ENCODE data around the gene TPCN1.

Gene TPCN1

DNA sequence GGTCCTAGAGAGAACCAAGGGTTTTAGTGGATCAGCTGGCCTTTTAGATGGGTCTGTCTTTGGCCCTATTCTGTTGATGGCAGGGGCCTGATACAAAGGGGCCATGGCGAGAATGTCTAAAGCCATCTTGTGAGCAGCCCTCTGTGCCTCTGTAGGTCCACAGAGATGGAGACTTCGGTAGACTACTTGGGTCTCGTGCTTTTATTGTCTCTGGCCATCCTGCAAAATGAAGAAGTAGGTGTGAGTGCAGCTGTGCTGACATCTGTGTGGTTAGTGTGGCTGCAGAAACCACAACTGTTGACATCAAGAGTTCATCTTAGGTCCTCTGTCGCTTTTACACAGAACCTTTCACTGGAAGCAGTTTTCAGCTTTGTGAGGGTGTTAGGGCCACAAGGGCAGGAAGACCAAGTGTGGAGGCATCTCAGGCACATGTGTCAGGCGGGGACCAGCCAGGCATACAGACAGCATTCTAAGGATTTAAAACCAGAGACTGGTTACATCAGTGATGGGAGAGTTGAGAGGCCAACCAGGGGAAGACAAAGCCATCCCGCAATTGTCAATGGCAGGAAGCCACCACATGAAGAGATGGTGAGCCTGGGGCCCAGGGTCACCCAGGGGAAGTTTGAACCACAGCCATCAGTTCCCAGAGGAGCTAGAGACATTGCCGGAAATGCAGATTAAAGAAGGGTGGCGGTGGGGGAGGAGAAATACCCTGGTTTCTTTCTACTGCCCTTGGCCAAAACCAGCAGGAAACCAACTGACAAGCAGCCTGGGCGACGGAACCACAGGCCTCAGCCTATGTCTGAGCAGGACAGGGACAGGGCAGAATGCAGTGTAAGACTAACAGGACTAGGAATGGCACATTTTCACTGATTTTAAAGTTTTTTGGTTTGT, 13.0 kb upstream of the TPCN1 start:
- H3K4me1 ChIP-seq (ENCODE audit: control insufficient read depth, insufficient read depth, low read length): peaks cover 11% of the 10 kb centered on the region
- peaks cover 3% of the 10 kb centered on the region; the same call in 1 of the 2 replicates for H3K9me3 ChIP-seq (ENCODE audit: control insufficient read depth, insufficient read depth, low read depth, low read length)
- no peak overlapping the region for H3K27ac ChIP-seq (ENCODE audit: low read depth, low read length)
- H3K27me3 ChIP-seq (ENCODE audit: control insufficient read depth, insufficient read depth, low read length): no peaks in the 10 kb centered on the region
- H3K4me3 ChIP-seq (ENCODE audit: low read depth, low read length): no peak overlapping the region
- H3K9ac ChIP-seq (ENCODE audit: low read length): no peak overlapping the region
- H3K36me3 ChIP-seq (ENCODE audit: control insufficient read depth, insufficient read depth, low read length): no peaks in the 10 kb centered on the region

GRCh38 chr12:113211160-113211559, 10.1 kb upstream of the TPCN1 start:
- no peaks in the 10 kb centered on the region for H3K27me3 ChIP-seq (ENCODE audit: control insufficient read depth, insufficient read depth, low read length)
- peaks cover 11% of the 10 kb centered on the region for H3K4me1 ChIP-seq (ENCODE audit: control insufficient read depth, insufficient read depth, low read length)
- H3K9ac ChIP-seq (ENCODE audit: low read length): no peak overlapping the region
- peaks cover 2% of the 10 kb centered on the region; the same call in 1 of the 2 replicates for H3K9me3 ChIP-seq (ENCODE audit: control insufficient read depth, insufficient read depth, low read depth, low read length)
- no peak overlapping the region for H3K27ac ChIP-seq (ENCODE audit: low read depth, low read length)
- no peaks in the 10 kb centered on the region for H3K36me3 ChIP-seq (ENCODE audit: control insufficient read depth, insufficient read depth, low read length)
- no peak overlapping the region for H3K4me3 ChIP-seq (ENCODE audit: low read depth, low read length)

GRCh38 chr12:113214895-113215400, 6.3 kb upstream of the TPCN1 start:
- H3K9ac ChIP-seq (ENCODE audit: low read length): no peak overlapping the region
- H3K36me3 ChIP-seq (ENCODE audit: control insufficient read depth, insufficient read depth, low read length): no peaks in the 10 kb centered on the region
- H3K9me3 ChIP-seq (ENCODE audit: control insufficient read depth, insufficient read depth, low read depth, low read length): no peaks in the 10 kb centered on the region
- H3K27me3 ChIP-seq (ENCODE audit: control insufficient read depth, insufficient read depth, low read length): no peaks in the 10 kb centered on the region
- no peak overlapping the region for H3K27ac ChIP-seq (ENCODE audit: low read depth, low read length)
- H3K4me3 ChIP-seq (ENCODE audit: low read depth, low read length): no peak overlapping the region
- no peaks in the 10 kb centered on the region for H3K4me1 ChIP-seq (ENCODE audit: control insufficient read depth, insufficient read depth, low read length)

- Histone ChIP-seq H3K9me3 (ENCODE audit: control insufficient read depth, insufficient read depth, low read depth, low read length) (no peaks in the 10 kb centered on the region), H3K36me3 (ENCODE audit: control insufficient read depth, insufficient read depth, low read length) (no peaks in the 10 kb centered on the region), H3K27me3 (ENCODE audit: control insufficient read depth, insufficient read depth, low read length) (no peaks in the 10 kb centered on the region), H3K4me3 (ENCODE audit: low read depth, low read length) (no peak overlapping the region), H3K27ac (ENCODE audit: low read depth, low read length) (no peak overlapping the region), H3K4me1 (ENCODE audit: control insufficient read depth, insufficient read depth, low read length) (no peaks in the 10 kb centered on the region), H3K9ac (ENCODE audit: low read length) (no peak overlapping the region)
Observed at GRCh38 chr12:113216027-113216426, 5.2 kb upstream of the TPCN1 start.

DNA sequence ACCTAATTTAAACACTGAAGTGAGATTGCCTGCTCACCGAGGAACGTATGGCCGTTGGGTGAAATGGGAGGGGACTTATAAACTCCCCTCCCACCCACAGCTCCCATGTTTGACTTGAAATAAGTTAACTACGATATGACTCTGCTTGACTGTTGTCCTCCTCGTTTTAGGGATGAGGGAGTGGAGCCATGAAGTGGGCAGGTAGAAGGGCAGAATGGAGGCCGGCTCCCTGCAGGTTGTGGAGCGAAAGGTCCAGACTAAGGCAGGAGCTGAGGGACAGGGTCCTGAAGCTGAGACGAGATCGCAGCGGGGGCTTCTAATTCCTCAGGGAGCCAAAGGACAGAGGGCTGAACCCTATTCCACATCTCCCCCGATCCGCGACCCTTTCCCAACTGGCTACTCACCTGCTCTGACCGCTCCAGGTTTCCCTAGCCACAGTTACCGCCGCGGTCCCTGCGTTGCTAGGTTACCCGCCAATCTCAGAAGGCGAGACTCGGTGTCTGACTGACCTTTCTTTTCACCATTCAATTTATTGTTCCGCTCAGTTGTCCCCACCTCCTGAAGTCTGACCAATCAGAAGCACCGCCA, 577 bp upstream of the TPCN1 start:
- H3K9ac ChIP-seq (ENCODE audit: low read length): no peak overlapping the region
- H3K36me3 ChIP-seq (ENCODE audit: control insufficient read depth, insufficient read depth, low read length): no peaks in the 10 kb centered on the region
- no peak overlapping the region for H3K27ac ChIP-seq (ENCODE audit: low read depth, low read length)
- no peaks in the 10 kb centered on the region for H3K27me3 ChIP-seq (ENCODE audit: control insufficient read depth, insufficient read depth, low read length)
- H3K4me3 ChIP-seq (ENCODE audit: low read depth, low read length): peak overlapping the region; percentile 68
- peaks cover 12% of the 10 kb centered on the region for H3K4me1 ChIP-seq (ENCODE audit: control insufficient read depth, insufficient read depth, low read length)
- no peaks in the 10 kb centered on the region for H3K9me3 ChIP-seq (ENCODE audit: control insufficient read depth, insufficient read depth, low read depth, low read length)

- Histone ChIP-seq H3K36me3 (ENCODE audit: control insufficient read depth, insufficient read depth, low read length) (peaks cover 6% of the 10 kb centered on the region; the same call in 1 of the 2 replicates), H3K9ac (ENCODE audit: low read length) (peak overlapping the region; percentile 76), H3K4me1 (ENCODE audit: control insufficient read depth, insufficient read depth, low read length) (peaks cover 12% of the 10 kb centered on the region), H3K9me3 (ENCODE audit: control insufficient read depth, insufficient read depth, low read depth, low read length) (no peaks in the 10 kb centered on the region), H3K27me3 (ENCODE audit: control insufficient read depth, insufficient read depth, low read length) (no peaks in the 10 kb centered on the region), H3K27ac (ENCODE audit: low read depth, low read length) (0 out of 2 replicates have a peak overlapping the region, but pooled peaks have one; percentile 24), H3K4me3 (ENCODE audit: low read depth, low read length) (peak overlapping the region; percentile 80)
Observed at GRCh38 chr12:113221997-113222729, 899 bp downstream of the TPCN1 start.

- Histone ChIP-seq H3K9ac (ENCODE audit: low read length) (no peak overlapping the region), H3K4me1 (ENCODE audit: control insufficient read depth, insufficient read depth, low read length) (peaks cover 12% of the 10 kb centered on the region), H3K36me3 (ENCODE audit: control insufficient read depth, insufficient read depth, low read length) (peaks cover 13% of the 10 kb centered on the region), H3K4me3 (ENCODE audit: low read depth, low read length) (peak overlapping the region; percentile 80; the same call in 1 of the 2 replicates), H3K27me3 (ENCODE audit: control insufficient read depth, insufficient read depth, low read length) (no peaks in the 10 kb centered on the region), H3K9me3 (ENCODE audit: control insufficient read depth, insufficient read depth, low read depth, low read length) (no peaks in the 10 kb centered on the region), H3K27ac (ENCODE audit: low read depth, low read length) (no peak overlapping the region)
Observed at GRCh38 chr12:113222730-113223531, 1.7 kb downstream of the TPCN1 start.

DNA sequence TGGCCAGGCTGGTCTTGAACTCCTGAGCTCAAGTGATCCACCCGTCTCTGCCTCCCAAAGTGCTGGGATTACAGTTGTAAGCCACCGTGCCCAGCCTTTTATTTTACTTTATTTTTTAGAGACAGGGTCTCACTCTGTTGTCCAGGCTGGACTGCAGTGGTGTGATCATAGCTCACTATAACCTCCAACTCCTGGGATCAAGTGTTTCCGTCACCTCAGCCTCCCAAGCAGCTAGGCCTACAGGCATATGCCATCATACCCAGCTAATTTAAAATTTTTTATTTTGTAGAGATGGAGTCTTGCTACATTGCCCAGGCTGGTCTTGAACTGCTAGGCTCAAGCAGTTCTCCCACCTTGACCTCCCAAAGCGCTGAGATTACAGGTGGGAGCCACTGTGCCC, 3.7 kb downstream of the TPCN1 start:
- H3K4me1 ChIP-seq (ENCODE audit: control insufficient read depth, insufficient read depth, low read length): peaks cover 12% of the 10 kb centered on the region
- H3K27me3 ChIP-seq (ENCODE audit: control insufficient read depth, insufficient read depth, low read length): no peaks in the 10 kb centered on the region
- no peak overlapping the region for H3K27ac ChIP-seq (ENCODE audit: low read depth, low read length)
- no peaks in the 10 kb centered on the region for H3K9me3 ChIP-seq (ENCODE audit: control insufficient read depth, insufficient read depth, low read depth, low read length)
- no peak overlapping the region for H3K9ac ChIP-seq (ENCODE audit: low read length)
- no peak overlapping the region for H3K4me3 ChIP-seq (ENCODE audit: low read depth, low read length)
- peaks cover 16% of the 10 kb centered on the region for H3K36me3 ChIP-seq (ENCODE audit: control insufficient read depth, insufficient read depth, low read length)

DNA sequence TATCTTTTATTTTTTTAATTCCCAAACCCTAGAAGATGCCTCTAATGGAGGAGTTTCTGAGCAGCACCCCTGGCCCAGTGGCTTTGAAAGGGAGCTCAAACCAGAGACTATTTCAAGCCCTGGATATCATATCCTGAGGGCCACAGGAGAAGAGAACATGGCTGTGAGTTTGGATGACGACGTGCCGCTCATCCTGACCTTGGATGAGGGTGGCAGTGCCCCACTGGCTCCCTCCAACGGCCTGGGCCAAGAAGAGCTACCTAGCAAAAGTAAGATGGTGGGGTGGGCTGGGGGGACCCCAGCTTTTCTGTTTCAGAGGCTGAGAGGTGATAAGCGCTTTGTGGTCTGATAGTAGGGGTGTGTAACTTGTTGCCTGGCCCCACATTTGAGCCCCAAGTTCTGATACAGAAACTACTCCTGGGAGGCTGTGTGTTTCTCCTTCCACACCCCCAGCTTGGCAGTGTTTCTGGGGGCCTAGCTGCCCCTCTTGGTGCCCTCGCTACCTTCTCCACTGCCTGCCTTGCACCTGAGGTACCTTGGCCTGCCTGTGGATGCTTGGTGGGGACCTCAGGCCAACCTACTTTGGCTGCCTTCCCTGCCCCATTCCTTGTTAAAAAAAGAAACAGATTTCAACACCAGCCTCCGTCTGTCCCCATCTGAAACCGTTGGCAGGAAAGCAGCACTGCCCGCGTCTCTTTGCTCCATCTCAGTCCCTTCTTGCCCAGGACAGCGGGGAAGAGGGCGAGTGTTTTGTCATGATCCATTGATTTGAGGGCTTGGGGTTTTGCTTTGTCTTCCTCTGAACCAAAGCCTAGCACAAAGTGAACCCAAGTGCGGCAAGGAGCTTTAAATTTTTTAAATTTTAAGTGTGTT, 5.7 kb downstream of the TPCN1 start:
- Histone ChIP-seq H3K36me3 (ENCODE audit: control insufficient read depth, insufficient read depth, low read length) (peaks cover 28% of the 10 kb centered on the region), H3K27ac (ENCODE audit: low read depth, low read length) (0 out of 2 replicates have a peak overlapping the region, but pooled peaks have one; percentile 13), H3K4me3 (ENCODE audit: low read depth, low read length) (no peak overlapping the region), H3K9ac (ENCODE audit: low read length) (no peak overlapping the region), H3K9me3 (ENCODE audit: control insufficient read depth, insufficient read depth, low read depth, low read length) (peaks cover 7% of the 10 kb centered on the region; the same call in 1 of the 2 replicates), H3K4me1 (ENCODE audit: control insufficient read depth, insufficient read depth, low read length) (peaks cover 26% of the 10 kb centered on the region), H3K27me3 (ENCODE audit: control insufficient read depth, insufficient read depth, low read length) (no peaks in the 10 kb centered on the region)

Measured in HUES6 (cell line).